ENCODE data around the gene ZC3H12C.

Gene ZC3H12C

DNA sequence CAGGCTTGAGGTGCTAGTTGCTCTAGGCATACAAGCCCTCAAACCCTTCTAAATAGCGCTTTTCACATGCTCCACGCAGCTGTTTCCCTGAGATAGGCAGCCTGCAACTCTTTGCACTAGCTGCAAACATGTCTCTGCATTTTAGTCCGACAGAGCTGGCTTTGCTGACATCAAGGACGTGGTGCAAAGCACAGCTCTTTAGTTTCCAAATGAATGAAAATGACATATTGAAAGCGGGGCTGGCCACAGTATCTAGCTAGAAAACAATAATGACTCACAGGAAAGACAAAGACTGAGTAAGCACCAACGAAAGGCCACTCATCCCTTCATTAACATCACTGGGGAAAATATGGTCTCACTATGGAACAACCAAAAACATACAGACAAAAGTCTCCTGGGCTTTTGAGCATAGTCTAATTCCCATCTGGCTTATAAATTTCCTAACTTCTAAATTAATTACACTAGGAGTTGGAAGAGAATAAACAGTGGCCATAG lies 15.3 kb upstream of the ZC3H12C start:
- DNase-seq: no peak

DNA sequence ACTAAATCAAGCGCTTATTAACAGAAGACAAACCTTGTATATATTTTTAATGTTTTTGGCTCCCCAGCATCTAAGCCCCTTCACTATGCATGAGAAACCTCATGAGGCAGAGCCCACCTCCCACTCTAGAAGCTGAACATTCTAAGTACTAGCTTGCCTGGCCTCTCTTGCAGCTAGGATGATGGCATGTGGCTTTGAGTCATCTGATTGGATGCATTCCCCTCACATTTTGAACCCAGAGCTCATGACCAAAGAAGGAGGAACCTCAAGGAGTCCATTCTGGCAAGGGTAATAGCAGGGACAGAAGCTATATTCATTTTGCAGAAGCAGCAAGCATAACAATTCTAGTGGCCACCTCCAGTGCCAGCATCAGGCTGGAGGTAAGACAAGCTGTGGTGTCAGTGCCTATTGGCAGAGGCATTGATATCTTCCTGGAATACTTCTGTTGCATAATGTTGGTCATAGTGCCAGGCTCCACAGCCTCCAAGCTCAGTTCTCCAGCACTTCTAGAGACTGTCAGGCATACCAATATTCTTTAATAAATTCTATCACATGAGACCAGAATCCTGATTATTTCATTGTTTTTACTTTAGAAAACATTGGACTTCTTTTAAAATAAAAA lies 14.2 kb upstream of the ZC3H12C start:
- no peak for DNase-seq

DNA sequence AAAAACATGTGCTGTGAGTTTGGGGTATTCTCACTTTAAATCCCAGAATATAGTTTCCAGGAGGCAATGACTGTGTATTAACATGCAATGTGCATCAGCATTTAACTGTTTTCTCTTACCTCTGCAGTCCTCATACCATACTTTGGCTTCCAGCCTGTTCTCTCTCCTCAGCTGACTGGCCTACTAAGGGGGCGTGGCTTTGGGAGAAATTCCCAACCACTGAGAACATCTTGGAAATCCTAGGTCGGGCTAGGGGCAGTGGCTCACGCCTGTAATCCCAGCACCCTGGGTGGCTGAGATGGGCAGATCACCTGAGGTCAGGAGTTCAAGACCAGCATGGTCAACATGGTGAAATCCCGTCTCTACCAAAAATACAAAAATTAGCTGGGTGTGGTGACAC lies 13.5 kb upstream of the ZC3H12C start:
- DNase-seq: no peak

DNA sequence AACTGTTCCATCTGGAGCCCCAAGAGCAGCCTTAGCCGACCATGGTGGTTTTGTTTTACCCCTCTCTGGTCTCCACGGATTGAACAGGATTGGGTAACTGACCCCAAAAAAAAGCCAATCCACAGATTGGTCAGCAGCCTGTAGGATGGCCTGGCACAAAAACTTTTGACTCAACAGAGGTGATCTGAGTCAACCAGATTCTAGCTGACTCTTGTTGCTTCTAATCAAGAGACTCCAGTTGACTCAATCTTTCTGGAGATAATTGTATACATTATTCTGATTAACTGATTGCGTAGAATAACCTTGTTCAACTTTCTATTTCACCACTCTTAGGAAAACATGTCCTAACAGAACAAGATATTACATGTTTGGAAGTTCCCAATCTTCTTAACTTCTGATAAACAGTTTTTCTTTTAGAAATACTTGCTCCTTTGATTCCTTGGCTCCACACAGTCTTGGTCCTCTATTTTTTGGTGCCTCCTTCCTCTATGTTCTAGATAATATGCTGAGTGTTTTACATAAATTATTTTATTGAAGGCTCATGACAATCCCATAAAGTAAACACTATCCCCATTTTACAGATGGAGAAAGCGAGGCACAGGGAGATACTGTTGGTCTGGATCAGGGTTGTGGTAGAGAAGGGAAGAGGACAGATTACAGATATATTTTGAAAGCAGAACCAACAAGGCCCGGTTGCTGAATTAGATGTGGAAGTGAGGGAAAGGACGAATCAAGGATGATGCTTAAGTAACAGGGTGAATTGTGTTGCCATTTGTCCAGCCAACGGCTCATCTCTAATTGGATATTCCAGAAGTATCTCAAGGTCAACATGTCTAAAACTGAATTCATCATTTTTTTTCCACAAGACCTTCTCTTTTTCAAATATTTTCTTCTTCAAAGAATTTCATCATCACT lies 11.5 kb upstream of the ZC3H12C start:
- DNase-seq: no peak

DNA sequence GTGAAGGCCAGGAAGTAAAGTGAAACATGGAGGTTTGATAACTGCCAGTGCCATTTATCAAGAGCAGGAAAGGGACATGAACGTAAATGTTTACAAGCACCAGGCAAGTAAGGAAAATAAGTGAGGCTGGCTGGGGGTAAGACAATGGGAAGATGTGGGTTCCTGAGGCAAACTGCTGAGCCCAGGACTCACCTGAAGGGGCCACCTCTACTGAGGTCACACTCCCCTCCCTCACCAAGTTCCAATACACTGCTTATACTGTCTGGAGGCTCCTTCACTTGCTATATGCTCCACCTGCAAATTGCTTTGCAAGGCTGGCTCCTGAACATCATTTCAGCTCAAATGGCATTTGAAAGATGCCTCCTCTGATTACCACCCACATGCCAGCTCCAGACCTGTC lies 10.3 kb upstream of the ZC3H12C start:
- no peak for DNase-seq

DNA sequence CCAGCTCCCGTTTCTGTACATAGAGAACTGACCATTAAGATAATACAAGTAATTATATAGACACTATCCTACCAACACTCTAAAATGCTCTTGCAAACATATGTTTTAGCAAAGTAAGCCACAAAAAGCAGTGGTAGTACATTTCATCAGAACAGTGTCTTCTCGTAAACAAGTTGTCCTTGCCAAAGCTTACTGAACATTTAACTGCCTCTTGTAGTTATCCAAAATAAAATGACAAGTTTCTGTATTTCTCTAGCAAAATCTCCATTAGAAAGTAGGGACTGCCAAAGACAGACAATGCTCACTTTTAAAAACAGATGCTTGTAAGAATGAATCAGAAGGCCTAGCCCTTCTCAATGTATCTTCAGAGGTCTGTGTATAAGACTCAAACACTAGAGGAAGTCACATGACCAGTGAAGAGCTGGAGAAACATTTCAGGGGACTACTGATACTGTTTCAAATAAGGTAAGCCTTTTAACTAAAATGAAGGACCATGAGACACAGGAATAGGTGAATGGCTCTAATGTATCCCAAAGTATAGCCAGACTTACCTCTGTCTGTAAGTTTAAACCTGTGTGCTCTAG lies 7.8 kb upstream of the ZC3H12C start:
- DNase-seq: no peak

DNA sequence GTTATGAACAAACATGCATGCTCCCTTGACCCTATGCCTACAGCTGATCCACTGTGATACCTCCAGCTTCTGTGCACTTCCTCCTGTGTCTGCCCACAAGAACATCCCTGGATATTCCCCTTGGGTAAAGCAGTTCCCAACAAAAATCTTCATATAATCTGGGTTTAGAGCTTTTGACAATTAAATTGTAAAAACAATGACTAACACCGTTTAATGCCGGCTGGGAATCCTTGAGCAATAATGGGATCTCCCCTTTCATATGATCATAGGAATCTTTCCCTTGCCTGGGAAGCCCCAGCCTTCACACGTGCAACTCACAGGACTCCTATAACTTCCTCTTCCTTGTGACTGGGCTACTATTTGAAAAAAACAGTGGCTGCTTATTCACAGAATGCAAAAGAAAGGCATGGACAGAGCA lies 6.3 kb upstream of the ZC3H12C start:
- no peak for DNase-seq

DNA sequence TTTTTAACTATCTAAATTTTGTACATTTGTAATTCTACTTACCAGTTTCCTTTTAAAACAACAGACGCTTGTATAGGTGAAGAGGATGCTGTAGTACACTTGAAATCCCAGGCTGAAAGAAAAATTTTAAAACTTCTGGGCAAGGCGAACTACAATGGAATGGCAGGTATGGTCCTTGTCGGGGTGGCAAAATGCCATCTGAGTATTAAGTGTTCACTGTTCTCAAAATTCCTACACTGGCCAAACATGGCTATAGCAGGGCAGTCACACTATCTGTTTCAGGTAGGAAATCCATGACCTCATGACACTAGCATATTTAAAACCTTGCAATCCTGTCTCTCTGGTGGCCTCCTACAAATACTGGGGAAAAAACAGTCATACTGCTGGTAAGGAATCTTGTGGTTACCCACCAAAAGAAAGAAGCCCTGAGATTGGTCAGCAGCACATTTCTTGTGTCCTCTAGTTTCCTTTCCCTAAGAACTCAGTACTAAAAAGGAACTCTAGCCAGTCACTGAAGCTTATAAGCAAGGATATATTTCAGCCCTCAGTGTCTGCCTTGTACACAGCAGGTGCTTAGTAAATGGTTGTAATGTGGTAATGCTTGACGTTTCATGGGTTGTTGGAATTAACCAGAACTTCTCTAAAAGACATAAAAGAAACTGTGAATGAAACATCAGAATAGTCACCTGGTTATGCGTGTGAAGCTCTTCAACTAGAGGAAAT lies 5.2 kb upstream of the ZC3H12C start:
- no peak for DNase-seq

DNA sequence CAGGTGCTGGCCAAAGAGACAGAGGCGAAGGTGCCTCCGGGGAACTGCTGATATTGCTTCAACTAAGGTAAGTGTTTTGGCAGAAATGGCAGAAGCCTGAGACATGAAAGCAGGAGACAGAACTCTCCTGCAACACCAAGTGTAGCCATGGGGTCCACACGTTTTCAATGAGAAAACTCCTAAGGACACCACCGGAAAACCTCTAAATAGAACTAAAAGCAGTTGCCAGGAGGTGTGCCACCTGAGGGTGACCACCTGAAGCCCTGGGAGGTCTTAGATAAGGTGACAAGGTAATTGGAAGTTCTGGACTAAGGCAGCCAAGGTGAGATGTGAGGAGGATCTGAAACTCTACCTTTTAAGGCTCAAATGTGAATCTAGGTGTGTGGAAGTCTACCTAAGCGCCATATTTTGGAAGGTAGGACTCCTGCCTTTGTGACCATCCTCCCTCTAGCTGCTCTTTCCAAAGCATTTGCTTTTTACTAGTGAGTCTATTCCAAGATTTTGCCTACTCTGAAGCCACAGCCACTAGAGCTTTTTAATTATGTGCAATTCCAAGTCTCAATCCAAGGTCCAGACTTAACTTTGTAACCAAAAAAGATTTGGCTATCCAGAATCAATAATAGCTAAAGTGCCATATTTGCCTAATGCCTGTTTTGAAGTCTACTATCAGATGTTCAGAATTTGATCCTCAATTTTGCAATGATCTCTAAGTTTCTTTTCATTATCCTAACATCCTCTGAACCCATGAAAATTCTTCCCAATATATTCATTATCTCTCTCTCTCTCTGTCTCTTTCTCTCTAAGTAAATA lies 4.5 kb upstream of the ZC3H12C start:
- peak; percentile 60 for DNase-seq

DNA sequence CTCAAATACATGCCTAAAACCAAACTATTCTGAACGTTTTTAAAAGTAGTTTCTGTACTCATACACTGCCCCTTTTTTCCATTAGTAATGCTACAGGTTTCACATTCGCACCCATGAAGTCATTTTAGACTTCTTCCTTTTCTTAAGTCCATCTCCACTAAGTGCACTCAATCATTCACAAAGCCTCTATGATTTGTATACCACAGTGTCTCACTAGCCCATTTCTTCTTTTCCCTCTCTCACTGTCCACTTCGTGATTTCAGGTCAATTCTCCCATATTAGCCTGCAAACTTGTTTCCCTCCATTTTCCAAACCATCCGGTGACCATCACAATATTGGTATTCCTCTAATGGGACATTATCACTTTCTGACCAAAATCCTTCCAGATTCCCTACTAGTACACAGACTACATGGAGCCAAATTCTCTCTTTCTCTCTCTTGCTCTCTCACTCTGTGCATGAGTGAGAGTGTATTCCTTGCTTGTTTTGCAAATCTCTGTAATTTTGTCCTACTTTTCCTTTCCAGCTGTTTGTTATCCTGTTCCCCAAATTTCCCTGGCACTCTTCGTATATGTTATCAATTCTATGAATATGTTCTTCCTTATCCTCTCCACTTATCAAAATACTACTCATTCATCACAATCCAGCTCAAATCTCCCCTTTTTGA lies 3.4 kb upstream of the ZC3H12C start:
- no peak for DNase-seq

DNA sequence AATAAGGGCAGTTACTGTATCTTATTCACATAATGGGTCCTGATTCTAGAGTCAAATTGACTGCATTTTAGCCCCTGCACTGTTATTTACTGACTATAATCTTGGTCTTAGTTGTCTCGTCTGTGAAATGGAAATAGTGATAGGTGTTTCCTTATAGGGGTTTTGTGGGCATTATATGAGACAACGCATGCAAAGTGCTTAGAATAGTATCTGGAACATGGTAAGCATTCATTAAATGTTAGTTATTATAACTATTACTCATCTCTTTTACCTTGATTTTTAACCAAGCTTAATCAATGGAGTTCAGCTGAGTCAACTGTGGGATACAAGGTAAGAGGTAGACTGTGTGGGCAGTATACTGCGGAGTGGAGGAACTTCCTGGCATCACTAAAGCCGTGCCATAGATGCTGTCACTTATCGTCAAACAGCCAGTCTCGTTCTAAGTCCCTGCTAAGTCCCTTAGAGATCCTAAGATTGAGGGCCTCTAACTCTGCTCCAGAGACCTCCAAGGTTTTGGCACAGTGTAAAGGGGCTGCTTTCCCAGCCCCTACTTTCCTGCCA lies 2.6 kb upstream of the ZC3H12C start:
- no peak for DNase-seq

DNA sequence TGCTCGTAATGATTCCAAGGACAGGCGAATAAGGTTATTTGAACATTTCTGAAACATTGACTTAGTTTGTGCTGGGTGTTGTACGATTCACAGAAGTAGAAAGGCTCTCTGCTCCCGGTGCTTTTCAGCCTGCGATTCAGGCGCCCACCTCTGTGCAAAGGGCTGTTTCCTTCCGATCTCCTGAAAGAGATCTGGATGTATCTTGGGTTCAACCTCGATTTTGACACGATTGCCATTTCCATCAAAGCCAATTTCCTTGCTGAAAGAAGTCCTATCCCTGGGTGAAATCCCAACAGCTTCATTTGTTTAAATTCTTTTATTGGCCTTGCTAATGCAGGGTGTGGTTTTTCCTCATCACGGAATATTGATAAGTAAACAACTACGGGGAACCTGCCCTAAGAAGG lies 1.1 kb upstream of the ZC3H12C start:
- DNase-seq: no peak

DNA sequence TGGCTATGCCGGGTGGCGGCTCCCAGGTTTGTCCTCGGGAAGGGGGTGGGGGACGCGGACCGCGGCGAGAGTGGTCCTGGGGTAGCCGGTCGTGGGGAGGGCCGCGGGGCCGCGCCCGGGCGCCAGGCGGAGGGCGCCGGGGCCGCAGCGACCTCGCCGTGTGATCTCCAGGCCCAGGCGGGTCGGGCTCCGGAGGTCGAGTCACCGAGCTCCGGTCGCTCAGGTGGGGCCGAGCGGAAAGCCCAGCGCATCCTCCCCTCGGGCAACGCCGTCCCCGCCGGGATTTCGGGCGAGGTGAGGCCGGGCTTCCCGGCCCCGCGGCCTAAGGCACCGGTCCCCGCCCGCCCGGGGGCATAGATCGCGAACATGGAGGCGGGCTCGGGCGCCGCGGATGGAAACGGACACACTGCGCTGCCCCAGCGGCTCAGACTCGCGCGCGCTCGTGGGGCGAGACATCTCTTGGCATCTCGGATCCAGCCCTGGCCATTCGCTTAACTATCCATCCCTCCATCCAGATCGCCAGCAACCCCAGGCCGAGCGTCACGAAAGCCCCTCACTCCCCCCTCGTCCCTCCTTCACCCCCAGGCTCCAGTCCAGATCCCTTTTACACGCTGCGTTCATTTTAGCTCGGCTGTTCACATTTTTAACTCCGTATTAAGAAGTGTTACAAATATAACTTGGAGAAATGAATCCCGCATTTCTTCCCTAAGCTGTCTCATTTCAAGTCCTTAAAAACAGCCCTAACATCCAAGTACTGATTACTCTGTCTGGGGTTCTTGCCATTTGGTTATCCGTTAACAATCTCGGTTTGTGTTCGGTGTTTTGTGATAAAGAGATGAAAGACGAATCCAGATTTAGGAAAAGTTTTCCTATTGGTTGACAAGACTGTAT lies 460 bp downstream of the ZC3H12C start:
- DNase-seq: peak; percentile 65

DNA sequence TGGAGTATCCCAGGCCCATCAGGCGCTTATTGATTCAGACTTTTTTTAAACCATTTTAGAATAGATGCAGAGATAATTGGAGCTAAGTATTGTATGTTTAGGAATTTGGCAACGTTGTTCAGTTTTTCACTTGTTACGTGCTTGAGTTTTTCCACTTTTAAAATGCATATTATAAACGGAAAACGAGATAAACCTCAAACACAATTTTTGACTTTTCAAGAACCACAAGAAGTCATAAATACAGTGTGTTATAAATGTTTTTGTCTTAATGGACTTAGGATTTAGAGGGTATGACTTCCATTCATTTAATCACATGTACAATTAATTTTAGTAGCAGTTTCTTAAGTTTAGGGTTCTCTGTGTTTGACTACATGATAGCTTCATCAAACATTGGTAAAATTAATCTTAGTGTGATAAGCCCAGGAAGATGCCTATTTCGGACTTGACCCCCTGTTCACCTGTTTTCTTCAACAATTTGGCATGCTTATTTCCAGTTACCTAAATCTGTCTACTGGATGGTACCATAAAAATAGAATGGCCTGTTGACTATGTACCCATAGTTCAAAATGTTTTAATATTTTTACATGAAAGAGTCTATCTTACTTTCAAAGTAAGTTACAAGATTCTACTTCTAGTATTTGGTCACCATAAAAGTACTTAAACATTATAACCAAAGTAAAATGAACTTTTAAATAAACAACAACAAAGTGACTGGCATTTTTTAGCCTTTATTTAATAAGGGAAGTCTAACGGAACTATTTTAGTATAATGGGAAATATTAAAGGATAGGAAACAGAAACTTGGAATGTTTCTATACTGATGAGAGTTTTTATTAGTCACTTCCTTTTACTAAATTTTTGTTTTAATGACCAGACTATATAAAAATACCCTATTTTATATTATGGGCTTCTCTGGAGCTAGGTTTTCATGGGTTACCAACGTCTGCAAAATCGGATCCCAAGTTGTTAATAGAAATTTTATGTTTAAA lies 1.4 kb downstream of the ZC3H12C start:
- DNase-seq: no peak

DNA sequence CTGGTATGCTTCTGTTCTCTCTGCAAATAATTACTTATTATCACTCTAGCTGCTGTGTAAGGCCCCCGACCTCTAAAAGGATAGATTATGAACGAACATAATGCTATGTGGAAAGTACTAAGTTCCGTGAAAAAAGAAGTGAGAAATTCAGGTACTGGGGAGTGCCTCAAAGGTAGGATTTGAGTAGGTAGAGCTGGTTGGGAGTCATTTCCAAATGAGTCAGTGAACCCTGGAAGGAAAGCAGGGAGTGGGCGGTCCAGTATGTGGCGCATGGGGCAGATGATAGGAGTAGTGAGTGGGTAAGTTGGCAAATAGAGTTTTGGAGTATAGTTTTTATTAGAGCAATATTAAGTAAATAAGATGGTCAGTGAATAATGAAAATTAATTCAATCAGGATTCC lies 2.4 kb downstream of the ZC3H12C start:
- DNase-seq: no peak

DNA sequence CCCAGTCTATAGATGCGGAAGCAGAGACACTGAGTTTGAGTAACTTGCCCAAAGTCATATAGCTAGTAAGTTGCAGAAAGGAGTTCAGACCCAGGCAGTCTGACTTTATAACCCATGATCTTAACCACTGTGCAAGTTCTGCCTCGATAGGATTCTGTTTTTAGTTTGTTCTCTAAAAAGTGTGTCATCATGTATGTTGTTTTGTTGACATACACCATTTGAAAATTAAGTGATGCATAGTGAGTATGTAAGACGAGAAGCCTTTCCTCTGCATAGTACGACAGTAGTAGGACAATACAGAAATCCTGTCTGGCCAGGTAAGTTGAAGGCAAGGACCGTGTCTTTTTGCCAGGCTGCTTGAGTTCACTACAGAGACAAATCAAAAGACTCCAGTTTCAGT lies 3.3 kb downstream of the ZC3H12C start:
- no peak for DNase-seq

DNA sequence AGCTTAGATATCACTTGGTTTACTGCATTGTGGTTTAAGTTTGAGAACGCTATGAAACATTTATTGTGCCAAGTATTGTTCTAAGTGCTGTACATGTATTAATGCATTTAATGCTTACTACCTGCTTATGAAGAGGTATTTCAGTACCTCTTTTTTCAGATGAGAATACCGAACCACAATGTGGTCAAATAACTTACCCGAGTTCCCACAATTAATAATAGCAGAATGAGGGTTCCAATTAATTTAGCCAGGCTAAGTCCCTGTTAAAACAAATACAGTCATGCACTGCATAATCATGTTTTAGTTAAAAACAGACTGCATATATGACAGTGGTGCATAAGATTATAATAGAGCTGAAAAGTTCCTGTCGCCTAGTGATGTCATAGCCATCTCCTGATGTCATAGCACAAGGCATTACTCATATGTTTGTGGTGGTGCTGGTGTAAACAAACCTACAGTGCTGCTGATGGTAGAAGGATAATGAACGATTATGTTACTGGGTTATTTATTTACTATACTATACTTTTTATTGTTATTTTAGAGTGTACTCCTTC lies 4.3 kb downstream of the ZC3H12C start:
- no peak for DNase-seq

DNA sequence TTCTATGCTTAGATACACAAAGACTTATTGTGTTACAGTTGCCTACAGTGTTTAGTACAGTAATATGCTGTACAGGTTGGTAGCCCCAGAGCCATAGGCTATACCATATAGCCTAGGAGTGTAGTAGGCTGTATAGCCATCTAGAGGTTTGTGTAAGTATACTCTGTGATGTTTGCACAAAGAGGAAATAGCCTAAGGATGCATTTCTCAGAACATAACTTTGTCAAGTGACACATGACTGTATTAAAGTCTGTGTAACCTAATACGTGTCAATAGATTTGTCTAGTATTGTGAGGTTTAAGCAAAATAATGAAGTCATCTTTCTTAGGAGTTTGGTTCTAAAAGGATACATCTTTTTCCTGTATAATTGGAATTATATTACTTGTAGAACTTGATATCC lies 5.5 kb downstream of the ZC3H12C start:
- peak; percentile 20 for DNase-seq

All from RPMI8226 (cell line).